Thoracic aorta (tissue), 2 donors: Measurements from ENCODE around the gene TNFAIP6. TPM values are rescaled to one million over a fixed set of nuclear protein-coding genes. Genes with fewer than 3 reads are reported as not detected.

Source experiments
- ATAC-seq: fragments of 150-250 bp; one replicate; pipeline ENCODE4 v1.8.0; 2017; ENCODE audit warnings: low read depth; ENCODE audit not compliant: insufficient number of reproducible peaks, low FRiP score
- DNase-seq: peaks from one replicate; pipeline ENCODE4 v3.0.0-alpha.2; 2020; ENCODE audit warnings: low spot score
- H3K27ac ChIP-seq, 2 donors: fragments of 200-600 bp; sonication (generic); 1 replicate in 1 of 2; 2 replicates in 1 of 2; pipeline ENCODE4 v1.5.1; 2016; ENCODE audit warnings: mild to moderate bottlenecking in 2 of 2, moderate library complexity in 2 of 2
- H3K27me3 ChIP-seq: fragments of 200-600 bp; sonication (generic); replicated peaks from 2 replicates; pipeline ENCODE4 v1.6.0; 2016; ENCODE audit warnings: mild to moderate bottlenecking; ENCODE audit not compliant: insufficient read depth
- H3K36me3 ChIP-seq: fragments of 200-600 bp; sonication (generic); one replicate; pipeline ENCODE4 v1.5.1; 2016
- H3K4me1 ChIP-seq, 2 donors: fragments of 200-600 bp; sonication (generic); 1 replicate in 1 of 2; 2 replicates in 1 of 2; pipeline versions ENCODE4 v1.5.1 to v1.6.0; 2016; ENCODE audit warnings: low read depth in 2 of 2, mild to moderate bottlenecking in 1 of 2; ENCODE audit not compliant: control insufficient read depth in 1 of 2
- H3K4me3 ChIP-seq: fragments of 200-600 bp; sonication (generic); 2 replicates; pipeline ENCODE4 v1.5.1; 2016; ENCODE audit warnings: mild to moderate bottlenecking
- H3K9me3 ChIP-seq: fragments of 200-600 bp; sonication (generic); 2 replicates; pipeline ENCODE4 v1.5.1; 2016
- CTCF ChIP-seq: fragments of 200-600 bp; sonication (generic); IDR thresholded peaks from one replicate; pipeline ENCODE4 v1.5.1; 2019; ENCODE audit warnings: antibody characterized with exemption
- total RNA-seq, 2 donors: library from RNA; depleted of rRNA; stranded (reverse); fragments of >200 nt; gene quantifications; one replicate each; pipeline versions ENCODE4 v1.1.0 to v1.2.3, GENCODE V29; 2016

Gene TNFAIP6
- total RNA-seq, 2 donors from 2014 or later, result 6.9 to 12.0 TPM

- no peak overlapping the region for H3K27ac ChIP-seq
- DNase-seq (no peak), ATAC-seq (no peak)
- no peaks in the 10 kb centered on the region for H3K36me3 ChIP-seq
- no peak for TF ChIP-seq CTCF
- H3K9me3 ChIP-seq, result no peaks in the 10 kb centered on the region
- no peak overlapping the region for H3K4me3 ChIP-seq
- no peaks in the 10 kb centered on the region for H3K4me1 ChIP-seq
- H3K27me3 ChIP-seq, result no peaks in the 10 kb centered on the region
These were observed 21.8 kb downstream of the TNFAIP6 start for GRCh38 chr2:151379169-151379568.

- H3K27me3 ChIP-seq, result no peaks in the 10 kb centered on the region
- H3K4me1 ChIP-seq, result no peaks in the 10 kb centered on the region
- DNase-seq (no peak), ATAC-seq (no peak)
- H3K27ac ChIP-seq, result no peak overlapping the region
- no peaks in the 10 kb centered on the region for H3K36me3 ChIP-seq
- TF ChIP-seq CTCF, result no peak
- H3K4me3 ChIP-seq, result no peak overlapping the region
- H3K9me3 ChIP-seq, result no peaks in the 10 kb centered on the region
These were observed 23.3 kb downstream of the TNFAIP6 start for GRCh38 chr2:151380580-151381235.

GRCh38 chr2:151381266-151381665, 23.9 kb downstream of the TNFAIP6 start:
- ATAC-seq, result no peak

GRCh38 chr2:151388011-151388410, 30.6 kb downstream of the TNFAIP6 start:
- no peak overlapping the region for H3K27ac ChIP-seq
- ATAC-seq, result no peak
- DNase-seq, result no peak

More at GRCh38 chr2:151381266-151381665, 23.9 kb downstream of the TNFAIP6 start:
- no peak for TF ChIP-seq CTCF
- Histone ChIP-seq H3K4me1 (no peaks in the 10 kb centered on the region), H3K27ac (no peak overlapping the region), H3K4me3 (no peak overlapping the region), H3K9me3 (no peaks in the 10 kb centered on the region), H3K27me3 (no peaks in the 10 kb centered on the region), H3K36me3 (no peaks in the 10 kb centered on the region)
- no peak for DNase-seq

GRCh38 chr2:151391436-151391835, 34.0 kb downstream of the TNFAIP6 start:
- TF ChIP-seq CTCF, result no peak
- Histone ChIP-seq H3K27ac (no peak overlapping the region), H3K9me3 (no peaks in the 10 kb centered on the region), H3K4me3 (no peak overlapping the region), H3K36me3 (no peaks in the 10 kb centered on the region), H3K4me1 (no peaks in the 10 kb centered on the region), H3K27me3 (no peaks in the 10 kb centered on the region)
- DNase-seq (no peak), ATAC-seq (no peak)

More at GRCh38 chr2:151388011-151388410, 30.6 kb downstream of the TNFAIP6 start:
- Histone ChIP-seq H3K36me3 (no peaks in the 10 kb centered on the region), H3K4me3 (no peak overlapping the region), H3K27me3 (no peaks in the 10 kb centered on the region), H3K4me1 (no peaks in the 10 kb centered on the region), H3K9me3 (no peaks in the 10 kb centered on the region)
- TF ChIP-seq CTCF, result no peak
